Middle frontal gyrus (tissue), 1 donor: ENCODE measurements around the gene C11orf71.

ENCODE experiments used
- DNase-seq: peaks from one replicate; pipeline ENCODE4 v3.0.0-alpha.2; 2015; ENCODE audit warnings: low spot score; ENCODE audit errors: extremely low spot score

C11orf71 gene

DNA sequence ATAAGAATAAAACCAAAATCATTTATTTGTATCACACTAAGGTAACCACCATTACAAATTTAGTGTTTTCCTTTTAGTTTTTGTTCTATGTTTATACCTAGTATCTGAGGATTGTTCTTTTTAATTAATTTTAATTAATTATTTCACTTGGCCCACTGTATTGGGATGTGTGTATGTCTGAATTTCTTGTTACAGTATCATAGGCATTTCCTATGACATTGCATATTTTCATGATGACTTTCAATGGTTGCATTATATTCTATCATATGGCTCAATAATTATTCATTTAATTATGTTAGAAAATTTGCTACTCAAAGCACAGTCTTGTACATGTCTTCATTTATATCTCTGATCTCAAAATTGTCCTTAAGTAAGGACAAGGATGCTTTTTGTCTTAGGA, 41.0 kb downstream of the C11orf71 start:
- DNase-seq: no peak

DNA sequence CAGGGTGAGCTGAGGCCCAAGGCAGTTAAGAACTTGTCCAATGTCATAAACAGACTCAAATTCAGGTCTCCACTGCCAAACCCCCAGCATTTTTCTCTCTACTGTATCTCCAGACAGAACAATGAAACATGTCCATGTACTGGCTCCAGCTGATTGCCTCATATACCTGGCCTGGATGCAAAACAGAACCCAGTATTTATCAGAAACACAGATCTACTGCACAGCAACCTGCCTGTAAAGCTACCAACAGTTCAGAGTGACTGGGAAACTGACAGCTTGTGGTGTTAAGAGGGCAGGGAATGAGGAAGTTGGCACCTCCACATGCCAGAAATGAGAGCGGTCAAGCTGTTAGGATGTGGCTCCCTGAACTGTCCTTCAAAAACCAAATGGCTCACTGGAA, 41.6 kb downstream of the C11orf71 start:
- DNase-seq: no peak

DNA sequence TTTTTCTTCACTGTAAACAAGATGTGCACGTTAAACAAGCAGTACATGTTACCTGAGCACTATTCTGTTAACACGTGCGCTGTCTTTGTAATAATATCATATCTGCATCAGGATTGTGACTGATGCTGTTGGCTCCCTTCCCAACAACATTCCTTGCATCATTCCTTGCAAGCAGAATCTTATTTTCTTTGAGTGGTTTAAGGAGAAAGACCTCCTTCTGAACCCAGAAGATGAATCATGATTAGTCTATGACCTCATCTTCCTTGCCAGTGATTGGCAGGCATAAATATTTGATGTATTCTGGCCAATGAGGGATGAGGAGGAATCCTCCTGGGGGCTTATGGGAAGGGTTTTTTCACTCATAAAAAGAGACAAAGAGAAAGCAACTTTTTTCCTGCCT, 46.2 kb downstream of the C11orf71 start:
- DNase-seq: no peak

DNA sequence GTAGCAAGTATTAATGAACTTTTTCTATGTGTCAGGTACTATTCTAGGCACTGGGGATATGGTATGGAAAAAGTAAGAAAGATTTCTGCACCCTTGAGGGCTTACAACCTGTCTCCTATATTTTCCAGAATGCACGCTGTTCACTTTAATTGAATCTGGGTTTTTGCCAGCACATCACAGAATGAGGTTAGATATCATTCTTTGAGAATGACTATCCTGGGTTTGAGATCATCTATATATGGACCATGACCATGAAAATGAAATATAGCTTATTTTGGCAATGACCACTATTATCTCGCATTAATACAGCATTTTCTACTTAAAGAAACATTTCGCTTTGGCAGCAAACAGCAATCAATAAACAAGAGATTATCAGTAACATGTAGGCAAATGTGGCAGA, 46.9 kb downstream of the C11orf71 start:
- DNase-seq: no peak

DNA sequence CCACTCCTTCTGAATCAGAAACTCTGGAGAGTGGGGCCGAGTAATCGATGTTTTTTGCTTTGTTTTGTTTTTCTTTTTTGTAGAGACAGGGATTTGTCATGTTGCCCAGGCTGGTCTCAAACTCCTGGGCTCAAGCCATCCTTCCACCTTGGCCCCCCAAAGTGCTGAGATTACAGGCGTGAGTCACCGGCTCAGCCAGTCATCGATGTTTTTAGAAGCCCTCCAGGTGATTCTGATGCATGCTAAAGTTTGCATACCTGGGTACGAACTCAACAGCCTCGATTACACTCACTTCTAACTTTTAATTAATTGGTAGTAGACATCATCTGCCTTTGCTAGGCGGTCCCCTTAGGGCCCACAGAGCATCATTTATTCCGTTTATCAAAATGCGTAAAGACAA, 50.3 kb downstream of the C11orf71 start:
- no peak for DNase-seq
